Measurements from ENCODE around the gene SLC39A12.
A peak's percentile ranks its signal among the peaks of the same experiment; 100 is the strongest.

Gene SLC39A12

GRCh38 chr10:17974505-17974904, 22.8 kb downstream of the SLC39A12 start:
- no peaks in the 10 kb centered on the region for H3K36me3 Mint-ChIP-seq (ENCODE audit: low read depth)
- H3K9me3 Mint-ChIP-seq, result peaks cover 30% of the 10 kb centered on the region
- H3K27ac Mint-ChIP-seq, result no peak overlapping the region
- no peaks in the 10 kb centered on the region for H3K4me1 Mint-ChIP-seq
- H3K4me3 Mint-ChIP-seq, result no peak overlapping the region
- TF ChIP-seq CTCF (IDR thresholded peaks at IDR 0.05; ENCODE audit: unreplicated experiment in 3 of 3), result no peak
- H3K27me3 Mint-ChIP-seq (ENCODE audit: low read depth), result no peaks in the 10 kb centered on the region

- Mint-ChIP-seq H3K27me3 (ENCODE audit: low read depth) (no peaks in the 10 kb centered on the region), H3K4me1 (peaks cover 13% of the 10 kb centered on the region), H3K4me3 (no peak overlapping the region), H3K36me3 (ENCODE audit: low read depth) (no peaks in the 10 kb centered on the region), H3K9me3 (no peaks in the 10 kb centered on the region), H3K27ac (peak overlapping the region in 2 of 3 experiments; percentile 29 to 40)
- TF ChIP-seq CTCF (IDR thresholded peaks at IDR 0.05; ENCODE audit: unreplicated experiment in 3 of 3), result no peak
Measured at GRCh38 chr10:17980846-17981565, 29.3 kb downstream of the SLC39A12 start.

- Mint-ChIP-seq H3K4me3 (no peak overlapping the region), H3K4me1 (peaks cover 13% of the 10 kb centered on the region), H3K36me3 (ENCODE audit: low read depth) (no peaks in the 10 kb centered on the region), H3K27me3 (ENCODE audit: low read depth) (no peaks in the 10 kb centered on the region), H3K27ac (peak overlapping the region in 1 of 3 experiments; percentile 70), H3K9me3 (no peaks in the 10 kb centered on the region)
- TF ChIP-seq CTCF (IDR thresholded peaks at IDR 0.05; ENCODE audit: unreplicated experiment in 3 of 3), result no peak
Measured at GRCh38 chr10:17981766-17982380, 30.2 kb downstream of the SLC39A12 start.

GRCh38 chr10:17984056-17984455, 32.3 kb downstream of the SLC39A12 start:
- no peak for TF ChIP-seq CTCF (IDR thresholded peaks at IDR 0.05; ENCODE audit: unreplicated experiment in 3 of 3)
- Mint-ChIP-seq H3K9me3 (no peaks in the 10 kb centered on the region), H3K27me3 (ENCODE audit: low read depth) (no peaks in the 10 kb centered on the region), H3K27ac (no peak overlapping the region), H3K4me1 (peaks cover 13% of the 10 kb centered on the region), H3K4me3 (no peak overlapping the region), H3K36me3 (ENCODE audit: low read depth) (no peaks in the 10 kb centered on the region)

- Mint-ChIP-seq H3K9me3 (no peaks in the 10 kb centered on the region), H3K4me1 (peaks cover 13% of the 10 kb centered on the region), H3K27me3 (ENCODE audit: low read depth) (peaks cover under 1% of the 10 kb centered on the region), H3K4me3 (no peak overlapping the region), H3K27ac (no peak overlapping the region), H3K36me3 (ENCODE audit: low read depth) (no peaks in the 10 kb centered on the region)
- no peak for TF ChIP-seq CTCF (IDR thresholded peaks at IDR 0.05; ENCODE audit: unreplicated experiment in 3 of 3)
Measured at GRCh38 chr10:17984563-17984962, 32.8 kb downstream of the SLC39A12 start.

Measured in nephron (organoid).